HCT116 (cell line): ENCODE measurements around the gene SLC6A17. TPM values are rescaled to one million over a fixed set of nuclear protein-coding genes. Genes with fewer than 3 reads are reported as not detected.

Experiments used
- ATAC-seq: fragments of 200-7000 bp; cut with Tn5 transposase; 2 replicates; pipeline ENCODE4 v1.9.1; 2020; ENCODE audit warnings: mild to moderate bottlenecking, moderate library complexity
- BruUV-seq: library from RNA; stranded (reverse); fragments of 400-500 nt; replicated peaks from 2 replicates; lab custom pipeline; 2021; lab: Mats Ljungman, UMichigan
- CTCF ChIA-PET: fragments of 300-600 bp; sonication (Branson Sonifier 250); formaldehyde crosslinking; loops from one replicate; lab custom pipeline; 2021; ENCODE audit warnings: antibody characterized with exemption; lab: Charles Lee
- POLR2A ChIA-PET: fragments of 300-600, 350-600 bp; sonication (Branson Sonifier 250); formaldehyde crosslinking; loops from one replicate; lab custom pipeline; 2021; ENCODE audit warnings: antibody characterized with exemption; lab: Charles Lee
- RAD21 ChIA-PET, 2 experiments: fragments of 300-600 bp; sonication (Branson Sonifier 250); formaldehyde crosslinking; loops; one replicate each; lab custom pipeline; 2023; ENCODE audit warnings: low total read pairs in 2 of 2; ENCODE audit not compliant: uncharacterized antibody in 2 of 2, unreplicated experiment in 2 of 2, low non-redundant PET in 1 of 2; lab: Charles Lee
- DNase-seq: peaks from one replicate; pipeline ENCODE4 v3.0.0-alpha.2; 2010; ENCODE audit warnings: low read depth, low spot score
- H2AFZ ChIP-seq: fragments of 200-600 bp; shearing (Covaris generic), sonication (generic); 2 replicates; pipeline ENCODE4 v1.6.1; 2017; ENCODE audit warnings: low read depth, mixed run types, mixed read lengths, antibody characterized with exemption, low read length; ENCODE audit not compliant: poor library complexity, severe bottlenecking
- H3K27ac ChIP-seq: 2 replicates; pipeline ENCODE4 v1.5.1; 2012; ENCODE audit warnings: low read depth, low read length
- H3K27me3 ChIP-seq: fragments of 200-600 bp; sonication (generic); 2 replicates; pipeline ENCODE4 v1.6.1; 2016; ENCODE audit warnings: mixed run types, low read length, mixed read lengths; ENCODE audit not compliant: insufficient read depth
- H3K36me3 ChIP-seq, 2 experiments: fragments of 200-500 bp in 1 of 2; fragments of 200-600 bp in 1 of 2; sonication (Bioruptor generic) in 1 of 2; sonication (generic) in 1 of 2; 2 replicates each; pipeline versions ENCODE4 v1.5.1 to v1.6.1; 2014 to 2016; ENCODE audit warnings: low read length in 2 of 2, inconsistent platforms in 1 of 2, mixed read lengths in 1 of 2, mixed run types in 1 of 2; ENCODE audit not compliant: insufficient read depth in 2 of 2, control insufficient read depth in 1 of 2
- H3K4me1 ChIP-seq, 2 experiments: fragments of 200-600 bp in 1 of 2; sonication (generic) in 1 of 2; 2 replicates each; pipeline versions ENCODE4 v1.5.1 to v1.6.1; 2012 to 2017; ENCODE audit warnings: low read length in 2 of 2, inconsistent platforms in 1 of 2, mild to moderate bottlenecking in 1 of 2, mixed read lengths in 1 of 2, mixed run types in 1 of 2, moderate library complexity in 1 of 2; ENCODE audit not compliant: insufficient read depth in 2 of 2, control insufficient read depth in 1 of 2
- H3K4me2 ChIP-seq: fragments of 200-600 bp; sonication (generic); 2 replicates; pipeline ENCODE4 v1.6.1; 2017; ENCODE audit warnings: mixed run types, low read length, mixed read lengths
- H3K4me3 ChIP-seq, 2 experiments: fragments of 200-600 bp in 1 of 2; sonication (generic) in 1 of 2; replicated peaks in 1 of 2; 2 replicates each; pipeline ENCODE4 v1.5.1; 2011 to 2016; ENCODE audit warnings: low read length in 2 of 2, control low read depth in 1 of 2, low read depth in 1 of 2, mild to moderate bottlenecking in 1 of 2, mixed read lengths in 1 of 2, mixed run types in 1 of 2
- H3K79me2 ChIP-seq: fragments of 200-600 bp; sonication (generic); 2 replicates; pipeline ENCODE4 v1.6.1; 2017; ENCODE audit warnings: mild to moderate bottlenecking, mixed run types, low read length, moderate library complexity, mixed read lengths; ENCODE audit not compliant: insufficient read depth
- H3K9ac ChIP-seq: fragments of 200-600 bp; sonication (generic); 2 replicates; pipeline ENCODE4 v1.6.1; 2016; ENCODE audit warnings: low read length, mixed read lengths
- H3K9me2 ChIP-seq: fragments of 200-600 bp; sonication (generic), shearing (Covaris generic); 2 replicates; pipeline ENCODE4 v1.6.1; 2017; ENCODE audit warnings: mixed run types, mild to moderate bottlenecking, moderate library complexity; ENCODE audit not compliant: insufficient read depth
- H3K9me3 ChIP-seq, 2 experiments: fragments of 200-500 bp in 1 of 2; fragments of 200-600 bp in 1 of 2; sonication (Bioruptor generic) in 1 of 2; sonication (generic) in 1 of 2; 2 replicates each; pipeline ENCODE4 v1.6.1; 2014 to 2017; ENCODE audit warnings: low read length in 2 of 2, mixed read lengths in 2 of 2, inconsistent platforms in 1 of 2, low read depth in 1 of 2, mild to moderate bottlenecking in 1 of 2, mixed run types in 1 of 2, moderate library complexity in 1 of 2; ENCODE audit not compliant: control insufficient read depth in 1 of 2, insufficient read depth in 1 of 2
- H4K20me1 ChIP-seq: fragments of 200-600 bp; sonication (generic), shearing (Covaris generic); 2 replicates; pipeline ENCODE4 v1.6.1; 2017; ENCODE audit warnings: mixed run types, mild to moderate bottlenecking, moderate library complexity; ENCODE audit not compliant: insufficient read depth
- CBX3 ChIP-seq: IDR thresholded peaks from 2 replicates; pipeline ENCODE4 v1.6.1; 2012; ENCODE audit warnings: low read depth
- CEBPB ChIP-seq: IDR thresholded peaks from 2 replicates; pipeline ENCODE4 v1.6.1; 2012; ENCODE audit warnings: low read depth
- EGR1 ChIP-seq: IDR thresholded peaks from 2 replicates; pipeline ENCODE4 v1.6.1; 2012; ENCODE audit warnings: low read depth
- ELF1 ChIP-seq: IDR thresholded peaks from 2 replicates; pipeline ENCODE4 v1.6.1; 2012; ENCODE audit warnings: low read depth, borderline replicate concordance
- EZH2 ChIP-seq: fragments of 200-600 bp; sonication (generic); IDR thresholded peaks from 2 replicates; pipeline ENCODE4 v1.6.1; 2017; ENCODE audit warnings: antibody characterized with exemption, mixed run types
- EZH2phosphoT487 ChIP-seq: fragments of 200-600 bp; IDR thresholded peaks from 2 replicates; pipeline ENCODE4 v1.6.1; 2018; ENCODE audit warnings: antibody characterized with exemption, borderline replicate concordance
- FOSL1 ChIP-seq: IDR thresholded peaks from 2 replicates; pipeline ENCODE4 v1.6.1; 2012; ENCODE audit warnings: low read depth
- POLR2A ChIP-seq: IDR thresholded peaks from 2 replicates; pipeline ENCODE4 v1.7.0; 2011; ENCODE audit warnings: borderline replicate concordance; ENCODE audit not compliant: insufficient read depth, insufficient read length; ENCODE audit errors: extremely low read depth
- RAD21 ChIP-seq: IDR thresholded peaks from 2 replicates; pipeline ENCODE4 v1.6.1; 2012; ENCODE audit warnings: low read depth, mild to moderate bottlenecking
- SP1 ChIP-seq: IDR thresholded peaks from 2 replicates; pipeline ENCODE4 v1.6.1; 2012; ENCODE audit warnings: low read depth
- intact Hi-C: fragments of 100-400 bp; cut with micrococcal nuclease; formaldehyde crosslinking; loops from 2 replicates; pipeline ENCODE4 v1.10.0; 2022
- total RNA-seq: library from RNA; stranded (reverse); gene quantifications from one replicate; pipeline ENCODE4 v1.2.1, GENCODE V29; 2021; ENCODE audit not compliant: unreplicated experiment
- TF ChIP-seq, protein P1 (sequence below), 3 experiments: fragments of 200-600 bp in 1 of 3; sonication (generic) in 1 of 3; IDR thresholded peaks in 2 of 3; conservative IDR thresholded peaks in 1 of 3; 2 replicates each; pipeline ENCODE4 v1.5.1; 2012 to 2017; ENCODE audit warnings: low read depth in 2 of 3, low read length in 2 of 3, antibody characterized with exemption in 1 of 3, borderline replicate concordance in 1 of 3, control low read depth in 1 of 3, mild to moderate bottlenecking in 1 of 3, mixed read lengths in 1 of 3, mixed run types in 1 of 3, moderate library complexity in 1 of 3; ENCODE audit not compliant: insufficient read depth in 1 of 3
- TF ChIP-seq, protein P2 (sequence below): IDR thresholded peaks from 2 replicates; pipeline ENCODE4 v1.6.1; 2011; ENCODE audit warnings: mild to moderate bottlenecking, low read length, moderate library complexity; ENCODE audit not compliant: insufficient replicate concordance; ENCODE audit errors: extremely low read depth

The SLC6A17 gene
- total RNA-seq, 1 experiment from 2014 or later = 10.5 TPM

DNA sequence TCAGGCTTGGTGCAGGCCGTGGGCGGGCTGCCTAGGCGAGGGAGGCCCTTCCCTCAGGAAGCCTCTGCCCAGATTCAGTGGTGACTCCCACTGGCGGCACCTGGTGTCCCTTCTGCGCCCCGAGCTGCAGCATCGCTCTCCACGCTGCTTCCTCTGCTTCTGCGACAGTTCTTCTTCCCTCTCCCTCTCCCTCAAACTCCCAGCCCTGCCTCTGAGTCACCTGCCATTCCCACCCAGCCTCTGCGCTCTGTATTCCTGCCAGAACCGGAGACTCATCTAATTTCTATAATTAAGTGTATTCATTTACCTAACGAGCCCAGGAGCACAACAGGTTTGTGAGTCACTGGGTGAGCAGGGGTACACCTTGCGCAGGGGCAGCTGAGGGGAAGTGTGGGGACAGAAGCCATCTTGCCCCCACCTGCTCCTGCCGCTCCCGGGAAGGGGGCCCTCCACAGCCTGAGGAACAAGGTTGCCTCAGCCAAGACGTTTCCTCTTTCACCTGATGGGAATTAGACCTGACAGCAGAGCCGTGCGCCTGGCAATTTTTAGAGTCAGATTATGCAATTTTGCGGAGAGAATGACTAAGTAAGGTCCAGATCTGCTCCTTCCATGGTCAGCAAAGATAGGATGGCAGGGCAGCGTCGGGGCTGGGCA is 79.2 kb downstream of the SLC6A17 start:
- ChIA-PET CTCF (no interaction called here), RAD21 (no interaction called here), POLR2A (no interaction called here)
- Histone ChIP-seq H3K27ac (no peak overlapping the region), H2AFZ (no peak overlapping the region), H4K20me1 (no peaks in the 10 kb centered on the region), H3K4me3 (no peak overlapping the region), H3K9ac (no peak overlapping the region), H3K4me2 (no peak overlapping the region), H3K79me2 (no peaks in the 10 kb centered on the region), H3K9me3 (no peaks in the 10 kb centered on the region), H3K9me2 (no peaks in the 10 kb centered on the region), H3K36me3 (no peaks in the 10 kb centered on the region; a peak in 1 of 4 replicates), H3K27me3 (no peaks in the 10 kb centered on the region), H3K4me1 (peaks cover 0 to 8% of the 10 kb centered on the region in 2 experiments; a peak in 1 of 4 replicates)
- TF ChIP-seq CBX3 (no peak), EZH2phosphoT487 (no peak), EGR1 (no peak), RAD21 (no peak), EZH2 (no peak), SP1 (no peak), POLR2A (no peak), ELF1 (no peak), FOSL1 (no peak), CEBPB (no peak)
- TF ChIP-seq, protein P1, sequence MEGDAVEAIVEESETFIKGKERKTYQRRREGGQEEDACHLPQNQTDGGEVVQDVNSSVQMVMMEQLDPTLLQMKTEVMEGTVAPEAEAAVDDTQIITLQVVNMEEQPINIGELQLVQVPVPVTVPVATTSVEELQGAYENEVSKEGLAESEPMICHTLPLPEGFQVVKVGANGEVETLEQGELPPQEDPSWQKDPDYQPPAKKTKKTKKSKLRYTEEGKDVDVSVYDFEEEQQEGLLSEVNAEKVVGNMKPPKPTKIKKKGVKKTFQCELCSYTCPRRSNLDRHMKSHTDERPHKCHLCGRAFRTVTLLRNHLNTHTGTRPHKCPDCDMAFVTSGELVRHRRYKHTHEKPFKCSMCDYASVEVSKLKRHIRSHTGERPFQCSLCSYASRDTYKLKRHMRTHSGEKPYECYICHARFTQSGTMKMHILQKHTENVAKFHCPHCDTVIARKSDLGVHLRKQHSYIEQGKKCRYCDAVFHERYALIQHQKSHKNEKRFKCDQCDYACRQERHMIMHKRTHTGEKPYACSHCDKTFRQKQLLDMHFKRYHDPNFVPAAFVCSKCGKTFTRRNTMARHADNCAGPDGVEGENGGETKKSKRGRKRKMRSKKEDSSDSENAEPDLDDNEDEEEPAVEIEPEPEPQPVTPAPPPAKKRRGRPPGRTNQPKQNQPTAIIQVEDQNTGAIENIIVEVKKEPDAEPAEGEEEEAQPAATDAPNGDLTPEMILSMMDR (IDR thresholded peaks at IDR 0.05 in 2 of 3, conservative IDR thresholded peaks at IDR 0.05 in 1 of 3; ENCODE audit: borderline replicate concordance in 1 of 3, insufficient read depth in 1 of 3, low read depth in 2 of 3, low read length in 2 of 3) = no peak
- TF ChIP-seq, protein P2, sequence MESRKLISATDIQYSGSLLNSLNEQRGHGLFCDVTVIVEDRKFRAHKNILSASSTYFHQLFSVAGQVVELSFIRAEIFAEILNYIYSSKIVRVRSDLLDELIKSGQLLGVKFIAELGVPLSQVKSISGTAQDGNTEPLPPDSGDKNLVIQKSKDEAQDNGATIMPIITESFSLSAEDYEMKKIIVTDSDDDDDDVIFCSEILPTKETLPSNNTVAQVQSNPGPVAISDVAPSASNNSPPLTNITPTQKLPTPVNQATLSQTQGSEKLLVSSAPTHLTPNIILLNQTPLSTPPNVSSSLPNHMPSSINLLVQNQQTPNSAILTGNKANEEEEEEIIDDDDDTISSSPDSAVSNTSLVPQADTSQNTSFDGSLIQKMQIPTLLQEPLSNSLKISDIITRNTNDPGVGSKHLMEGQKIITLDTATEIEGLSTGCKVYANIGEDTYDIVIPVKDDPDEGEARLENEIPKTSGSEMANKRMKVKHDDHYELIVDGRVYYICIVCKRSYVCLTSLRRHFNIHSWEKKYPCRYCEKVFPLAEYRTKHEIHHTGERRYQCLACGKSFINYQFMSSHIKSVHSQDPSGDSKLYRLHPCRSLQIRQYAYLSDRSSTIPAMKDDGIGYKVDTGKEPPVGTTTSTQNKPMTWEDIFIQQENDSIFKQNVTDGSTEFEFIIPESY = no peak
- no peak for ATAC-seq
- DNase-seq = no peak
- no TSS peak for BruUV-seq
- intact Hi-C loops = no loop called here
